A673 (cell line): ENCODE measurements around the gene DENND1A.

Source experiments
- EZH2 ChIP-seq: fragments of 200-600 bp; sonication (generic); IDR thresholded peaks from 2 replicates; pipeline ENCODE4 v1.6.1; 2017; ENCODE audit warnings: borderline replicate concordance, low read depth, mild to moderate bottlenecking, mixed read lengths, antibody characterized with exemption, low read length; ENCODE audit not compliant: poor library complexity, severe bottlenecking
- TF ChIP-seq, protein P1 (sequence below): fragments of 300-800, 200-600 bp; sonication (generic); conservative IDR thresholded peaks from 2 replicates; pipeline ENCODE4 v1.5.1; 2017; ENCODE audit warnings: low read depth, mild to moderate bottlenecking, antibody characterized with exemption, low read length, moderate library complexity, mixed read lengths

DNA sequence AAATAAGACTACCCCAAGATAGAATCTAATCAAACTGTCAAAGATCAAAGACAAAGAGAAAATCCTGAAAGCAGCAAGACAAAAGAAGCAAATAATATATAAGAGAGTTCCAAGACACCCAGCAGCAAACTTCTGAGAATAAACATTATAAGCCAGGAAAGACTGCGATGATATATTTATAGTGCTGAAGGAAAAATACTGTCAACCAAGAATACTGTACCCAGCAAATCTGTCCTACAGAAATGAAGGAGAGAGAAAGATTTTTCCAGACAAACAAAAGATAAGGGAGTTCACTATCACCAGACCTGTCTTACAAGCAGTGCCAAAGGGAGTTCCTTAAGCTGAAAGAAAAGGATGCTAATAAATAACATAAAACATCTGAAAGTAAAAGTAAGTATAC, 227.4 kb downstream of the DENND1A start:
- TF ChIP-seq, protein P1, sequence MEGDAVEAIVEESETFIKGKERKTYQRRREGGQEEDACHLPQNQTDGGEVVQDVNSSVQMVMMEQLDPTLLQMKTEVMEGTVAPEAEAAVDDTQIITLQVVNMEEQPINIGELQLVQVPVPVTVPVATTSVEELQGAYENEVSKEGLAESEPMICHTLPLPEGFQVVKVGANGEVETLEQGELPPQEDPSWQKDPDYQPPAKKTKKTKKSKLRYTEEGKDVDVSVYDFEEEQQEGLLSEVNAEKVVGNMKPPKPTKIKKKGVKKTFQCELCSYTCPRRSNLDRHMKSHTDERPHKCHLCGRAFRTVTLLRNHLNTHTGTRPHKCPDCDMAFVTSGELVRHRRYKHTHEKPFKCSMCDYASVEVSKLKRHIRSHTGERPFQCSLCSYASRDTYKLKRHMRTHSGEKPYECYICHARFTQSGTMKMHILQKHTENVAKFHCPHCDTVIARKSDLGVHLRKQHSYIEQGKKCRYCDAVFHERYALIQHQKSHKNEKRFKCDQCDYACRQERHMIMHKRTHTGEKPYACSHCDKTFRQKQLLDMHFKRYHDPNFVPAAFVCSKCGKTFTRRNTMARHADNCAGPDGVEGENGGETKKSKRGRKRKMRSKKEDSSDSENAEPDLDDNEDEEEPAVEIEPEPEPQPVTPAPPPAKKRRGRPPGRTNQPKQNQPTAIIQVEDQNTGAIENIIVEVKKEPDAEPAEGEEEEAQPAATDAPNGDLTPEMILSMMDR, result no peak
- TF ChIP-seq EZH2, result no peak
